NT2/D1 (cell line): ENCODE measurements around the gene CMC4.

Experiments used
- SUZ12 ChIP-seq: IDR thresholded peaks from 2 replicates; pipeline ENCODE4 v1.6.1; 2011; ENCODE audit not compliant: insufficient read length, insufficient read depth; ENCODE audit errors: extremely low read depth
- YY1 ChIP-seq: IDR thresholded peaks from 2 replicates; pipeline ENCODE4 v1.6.1; 2011; ENCODE audit not compliant: insufficient read length, insufficient read depth
- ZNF274 ChIP-seq: IDR thresholded peaks from 2 replicates; pipeline ENCODE4 v1.6.1; 2011; ENCODE audit warnings: mild to moderate bottlenecking, low read depth, low read length

DNA sequence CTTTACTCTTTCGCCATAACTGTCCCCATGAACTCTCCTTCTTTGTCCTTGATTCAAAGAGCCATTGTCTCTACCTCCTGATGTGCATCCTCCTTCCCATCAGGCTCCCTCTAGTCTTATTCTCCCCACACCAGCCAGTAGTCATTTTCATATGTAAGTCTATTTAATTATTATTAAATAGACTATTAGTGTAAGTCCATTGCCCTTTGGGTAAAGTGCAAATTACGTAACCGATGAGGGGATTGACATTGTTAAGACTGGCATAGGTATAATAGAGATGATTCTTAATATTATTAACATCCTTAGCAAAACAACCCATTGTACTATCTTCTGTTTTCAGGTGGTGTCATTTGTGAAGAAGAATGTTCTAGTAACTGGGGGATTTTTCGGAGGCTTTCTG lies 16.7 kb downstream of the CMC4 start:
- no peak for TF ChIP-seq SUZ12
- TF ChIP-seq ZNF274, result no peak
- TF ChIP-seq YY1, result no peak
